Hippocampal formation (tissue), 2 donors: ENCODE data around the gene CMTM7.
"Not testable (repeated sequence)": the region's sequence is repeated elsewhere in the genome, so short reads cannot be mapped to it uniquely, and the experiment has no call there.

Experiments
- DNase-seq, 2 donors: peaks; one replicate each; lab custom pipeline; 2025; lab: John Stamatoyannopoulos, UW

CMTM7 gene

DNA sequence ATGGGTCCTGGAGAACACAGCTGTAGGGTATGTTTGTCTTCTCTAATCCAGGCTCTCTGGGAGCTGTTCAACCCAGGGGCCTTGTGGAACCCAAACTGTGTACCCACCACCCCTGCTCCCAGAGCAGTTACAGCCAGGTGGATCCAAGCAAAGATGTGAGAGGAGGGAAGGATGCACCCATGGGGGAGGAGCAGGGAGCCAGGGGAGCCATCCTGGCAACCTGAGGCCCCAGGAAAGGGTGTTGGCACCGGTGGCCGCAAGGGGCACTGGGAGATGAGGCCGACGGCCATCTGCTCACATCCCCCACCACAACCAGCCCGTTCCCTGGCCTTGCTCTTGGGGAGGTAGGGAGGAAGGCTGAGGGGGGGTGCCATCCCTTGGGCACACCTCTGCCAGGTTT lies 67.8 kb downstream of the CMTM7 start:
- no peak for DNase-seq

DNA sequence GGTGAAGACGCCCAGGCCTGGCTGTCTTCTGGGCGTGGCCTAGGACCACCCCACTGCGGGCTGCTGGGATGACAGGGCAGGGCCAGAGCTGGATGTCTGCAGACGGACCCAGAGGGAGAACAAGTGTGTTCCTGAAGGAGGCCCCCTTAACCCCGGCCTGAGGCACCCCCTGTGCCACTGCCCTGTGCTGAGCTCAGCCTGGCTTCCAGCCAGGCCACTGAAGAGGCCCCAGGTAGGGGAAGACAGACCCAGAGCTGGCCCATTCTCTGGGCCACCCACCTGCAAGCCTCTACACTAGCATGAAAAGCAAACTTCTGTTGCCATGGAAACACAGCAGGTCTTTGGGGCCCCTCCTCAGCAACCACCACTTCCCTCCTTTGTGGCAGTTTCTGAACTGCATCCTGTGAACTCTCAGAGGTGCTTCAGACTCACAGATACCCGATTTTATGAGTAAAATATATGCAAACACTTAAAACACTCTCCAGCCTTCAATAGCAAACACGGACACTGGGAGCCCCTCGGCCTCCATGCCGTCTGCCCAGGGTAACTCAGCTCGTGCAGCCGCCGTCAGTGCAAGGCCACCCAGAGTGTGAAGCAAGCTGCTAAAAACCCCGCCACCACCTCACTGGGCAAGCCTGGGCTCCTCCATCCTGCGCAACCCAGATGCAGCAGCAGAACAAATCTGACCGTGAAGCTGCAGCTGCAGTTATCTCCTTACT lies 68.5 kb downstream of the CMTM7 start:
- no peak for DNase-seq

DNA sequence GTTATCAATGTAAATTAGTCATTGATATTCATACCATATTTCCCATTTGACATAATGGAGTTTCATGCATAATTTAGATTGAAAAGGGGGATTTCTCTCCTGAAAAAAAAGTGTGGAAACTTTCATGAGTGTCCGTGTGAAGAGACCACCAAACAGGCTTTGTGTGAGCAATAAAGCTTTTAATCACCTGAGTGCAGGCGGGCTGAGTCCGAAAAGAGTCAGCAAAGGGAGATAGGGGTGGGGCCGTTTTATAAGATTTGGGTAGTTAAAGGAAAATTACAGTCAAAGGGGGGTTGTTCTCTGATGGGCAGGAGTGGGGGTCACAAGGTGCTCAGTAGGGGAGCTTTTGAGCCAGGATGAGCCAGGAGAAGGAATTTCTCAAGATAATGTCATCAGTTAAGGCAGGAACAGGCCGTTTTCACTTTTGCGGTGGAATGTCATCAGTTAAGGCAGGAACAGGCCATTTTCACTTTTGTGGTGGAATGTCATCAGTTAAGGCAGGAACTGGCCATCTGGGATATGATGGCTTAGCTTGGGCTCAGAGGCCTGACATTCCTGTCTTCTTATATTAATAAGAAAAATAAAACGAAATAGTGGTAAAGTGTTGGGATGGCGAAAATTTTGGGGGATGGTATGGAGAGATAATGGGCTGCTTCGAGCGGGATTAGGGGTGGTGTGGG lies 69.3 kb downstream of the CMTM7 start:
- not testable (repeated sequence) for DNase-seq

DNA sequence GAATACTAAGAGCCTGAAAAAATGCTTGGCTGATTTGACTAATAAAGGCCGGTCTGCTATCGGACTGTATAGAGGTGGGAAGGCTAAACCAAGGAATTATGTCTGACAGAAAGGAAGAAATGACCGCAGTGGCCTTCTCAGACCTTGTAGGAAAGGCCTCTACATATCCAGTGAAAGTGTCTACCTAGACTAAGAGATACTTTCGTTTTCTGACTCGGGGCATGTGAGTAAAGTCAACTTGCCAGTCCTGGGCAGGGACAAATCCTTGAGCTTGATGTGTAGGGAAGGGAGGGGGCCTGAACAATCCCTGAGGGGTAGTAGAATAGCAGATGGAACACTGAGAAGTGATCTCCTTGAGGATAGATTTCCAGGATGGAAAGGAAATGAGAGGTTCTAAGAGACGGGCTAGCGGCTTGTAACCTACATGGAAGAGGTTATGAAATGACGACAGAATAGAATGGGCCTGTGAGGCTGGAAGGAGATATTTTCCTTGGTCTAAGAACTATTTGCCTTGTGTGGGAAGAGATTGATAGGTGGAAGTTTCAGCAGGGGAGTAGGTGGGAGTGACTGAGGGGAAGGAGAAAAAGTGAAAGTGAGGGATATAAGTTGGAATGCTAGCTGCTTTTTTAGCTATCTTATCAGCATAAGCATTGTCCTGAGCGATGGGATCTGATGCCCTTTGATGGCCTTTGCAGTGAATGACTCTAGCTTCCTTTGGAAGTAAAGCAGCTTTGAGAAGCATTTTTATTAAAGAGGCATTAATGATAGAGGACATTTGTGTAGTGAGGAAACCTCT lies 70.7 kb downstream of the CMTM7 start:
- DNase-seq = not testable (repeated sequence)

DNA sequence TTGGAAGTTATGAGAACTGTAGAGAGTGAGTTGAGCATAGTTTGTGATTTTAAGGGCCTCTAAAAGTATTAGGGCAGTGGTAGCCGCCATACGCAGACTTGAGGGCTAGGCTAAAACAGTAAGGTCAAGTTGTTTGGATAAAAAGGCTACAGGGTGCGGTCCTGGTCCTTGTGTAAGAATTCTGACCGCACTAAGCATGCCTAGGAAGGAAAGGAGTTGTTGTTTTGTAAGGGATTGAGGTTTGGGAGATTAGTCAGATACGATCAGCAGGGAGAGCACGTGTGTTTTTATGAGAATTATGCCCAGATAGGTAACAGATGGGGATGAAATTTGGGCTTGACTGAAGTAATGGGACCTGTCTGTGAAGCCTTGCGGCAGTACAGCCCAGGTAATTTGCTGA lies 71.8 kb downstream of the CMTM7 start:
- DNase-seq = not testable (repeated sequence)

DNA sequence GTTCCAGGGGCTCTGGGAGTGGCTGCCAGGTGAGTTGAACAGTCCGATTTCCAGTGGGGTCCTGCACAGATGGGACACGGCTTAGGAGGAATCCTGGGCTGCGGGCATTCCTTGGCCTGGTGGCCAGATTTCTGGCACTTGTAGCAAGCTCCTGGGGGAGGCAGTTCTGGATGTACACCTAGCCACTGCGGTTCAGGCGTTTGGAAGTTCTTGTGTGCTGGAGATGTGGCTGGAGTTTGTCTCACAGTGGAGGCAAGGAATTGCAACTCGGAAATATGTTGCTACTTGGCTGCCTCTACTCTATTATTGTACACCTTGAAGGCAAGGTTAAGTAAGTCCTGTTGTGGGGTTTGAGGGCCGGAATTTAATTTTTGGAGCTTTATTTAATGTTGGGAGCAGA lies 73.1 kb downstream of the CMTM7 start:
- not testable (repeated sequence) for DNase-seq

DNA sequence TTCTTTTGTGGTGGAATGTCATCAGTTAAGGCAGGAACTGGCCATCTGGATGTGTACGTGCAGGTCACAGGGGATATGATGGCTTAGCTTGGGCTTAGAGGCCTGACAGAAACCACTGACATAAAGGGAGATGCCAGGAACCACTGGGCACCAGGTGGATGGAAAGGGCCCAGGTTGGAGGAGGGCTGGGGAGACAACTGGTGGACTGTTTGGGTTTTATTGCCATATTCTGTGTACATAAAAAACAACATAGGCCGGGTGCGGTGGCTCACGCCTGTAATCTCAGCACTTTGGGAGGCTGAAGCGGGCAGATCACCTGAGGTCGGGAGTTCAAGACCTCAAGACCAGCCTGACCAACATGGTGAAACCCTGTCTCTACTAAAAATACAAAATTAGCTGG lies 75.2 kb downstream of the CMTM7 start:
- not testable (repeated sequence) for DNase-seq

DNA sequence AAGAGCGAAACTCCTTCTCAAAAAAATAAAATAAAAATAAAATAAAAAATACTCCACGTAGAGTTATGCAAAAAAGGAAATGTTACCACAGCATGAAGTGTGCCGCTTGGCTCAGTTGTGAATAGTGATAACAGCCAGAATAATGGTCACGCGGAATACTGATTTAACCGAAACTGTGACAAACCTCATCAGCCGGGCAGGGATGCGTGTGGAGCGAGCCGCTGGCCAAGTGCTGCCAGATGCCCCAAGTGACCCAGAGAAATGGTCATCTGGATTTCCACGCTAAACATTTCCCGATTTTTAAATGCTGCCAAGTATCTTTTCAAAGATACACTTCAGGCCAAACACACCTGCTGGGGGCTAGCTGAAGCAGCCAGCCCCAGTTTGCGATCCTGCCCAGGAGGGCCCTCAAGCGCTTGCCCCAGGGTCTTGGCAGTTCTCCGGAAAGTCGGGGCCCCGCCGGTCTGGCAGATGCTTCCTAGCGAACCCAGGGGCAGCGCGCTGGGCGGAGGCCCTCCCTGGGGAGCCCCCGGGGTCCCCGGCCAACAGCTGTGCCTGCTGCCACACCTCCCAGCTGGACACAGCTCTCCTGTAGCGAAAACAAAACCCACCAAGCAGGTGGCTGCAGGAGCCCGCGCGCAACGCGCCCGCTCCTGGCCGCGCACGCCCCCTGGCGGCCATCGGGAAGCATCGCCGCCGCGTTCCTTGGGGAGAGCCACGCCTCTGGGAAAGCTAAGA lies 75.8 kb downstream of the CMTM7 start:
- DNase-seq = peak; percentile 59 to 64

DNA sequence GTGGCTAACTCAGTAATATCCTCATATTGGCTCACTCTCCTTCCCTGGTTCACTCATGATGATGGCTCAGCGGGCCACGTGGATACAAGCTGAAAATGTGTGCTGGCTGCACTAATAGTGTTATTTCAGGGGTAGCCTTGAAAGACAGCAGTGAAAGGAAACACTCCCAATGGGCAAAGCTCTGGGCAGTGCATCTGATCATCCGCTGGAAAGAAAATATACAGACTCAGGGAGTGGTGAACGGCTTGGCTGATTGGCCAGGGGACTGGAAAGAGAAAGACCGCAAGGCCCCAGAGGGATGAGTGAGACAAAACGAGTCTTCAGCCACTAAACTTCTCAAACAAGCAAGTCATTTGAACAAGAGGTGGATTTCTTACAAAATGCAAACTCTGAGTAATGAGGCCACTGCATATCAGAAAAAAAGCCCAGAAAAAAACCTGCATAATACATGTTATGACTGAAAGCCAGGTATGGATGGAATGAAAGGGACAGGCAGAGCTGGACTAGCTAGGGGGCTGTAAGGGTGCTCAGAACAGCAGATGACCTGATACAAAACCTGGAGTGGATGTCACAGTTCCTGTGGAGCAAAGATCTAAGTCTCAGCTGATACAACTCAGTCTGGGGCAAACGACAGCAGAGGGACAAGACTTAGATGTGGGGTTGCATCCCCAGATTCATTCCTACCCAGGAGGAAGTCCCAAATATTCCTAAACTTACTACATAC lies 77.7 kb downstream of the CMTM7 start:
- DNase-seq = no peak

DNA sequence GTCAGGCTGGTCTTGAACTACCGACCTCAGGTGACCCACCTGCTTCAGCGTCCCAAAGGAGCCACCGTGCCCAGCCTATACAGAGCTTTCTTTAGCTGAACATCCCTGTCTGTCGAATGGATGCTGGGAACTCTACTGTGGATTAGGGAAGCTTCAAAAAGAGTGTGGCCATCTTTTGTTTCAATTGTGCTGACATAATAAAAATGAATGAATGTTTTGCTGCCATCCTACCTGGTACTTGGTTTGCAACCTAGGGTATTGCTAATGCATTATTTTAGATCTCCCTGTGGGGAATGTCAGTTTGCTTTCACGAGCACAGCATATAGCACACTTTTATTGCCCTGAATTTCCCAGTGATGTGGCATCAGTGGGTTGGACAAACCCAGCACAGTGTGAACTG lies 78.7 kb downstream of the CMTM7 start:
- no peak for DNase-seq

DNA sequence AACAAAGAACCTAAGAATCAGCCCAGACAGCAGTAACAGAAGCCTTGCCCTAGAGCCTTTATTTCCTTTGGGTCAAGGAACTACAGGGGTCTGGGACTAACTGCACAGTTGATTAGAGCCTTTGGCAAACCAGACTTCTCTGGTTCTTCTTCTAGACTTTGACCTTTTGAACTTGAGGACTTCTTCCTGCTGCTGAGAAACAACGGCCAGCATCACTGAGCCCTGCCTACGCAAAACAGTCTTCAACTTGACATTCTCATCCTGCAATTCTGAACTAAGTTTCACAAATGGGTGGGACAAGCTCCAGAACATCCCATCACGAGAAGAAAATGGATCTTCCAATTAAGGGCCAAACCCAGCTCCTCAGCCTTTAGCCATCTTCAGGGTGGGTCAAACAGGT lies 79.6 kb downstream of the CMTM7 start:
- DNase-seq = no peak

DNA sequence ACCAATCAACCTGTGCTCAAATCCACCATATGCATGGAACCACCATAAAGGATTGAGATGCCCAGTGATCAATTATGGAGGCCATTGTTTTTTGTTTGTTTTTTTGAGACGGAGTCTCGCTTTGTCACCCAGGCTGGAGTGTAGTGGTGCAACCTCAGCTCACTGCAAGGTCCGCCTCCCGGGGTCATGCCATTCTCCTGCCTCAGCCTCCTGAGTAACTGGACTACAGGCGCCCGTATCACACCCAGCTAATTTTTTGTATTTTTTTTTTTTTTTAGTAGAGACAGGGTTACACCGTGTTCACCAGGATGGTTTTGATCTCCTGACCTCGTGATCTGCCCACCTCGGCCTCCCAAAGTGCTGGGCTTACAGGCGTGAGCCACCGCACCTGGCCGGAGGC lies 80.5 kb downstream of the CMTM7 start:
- DNase-seq = not testable (repeated sequence)

DNA sequence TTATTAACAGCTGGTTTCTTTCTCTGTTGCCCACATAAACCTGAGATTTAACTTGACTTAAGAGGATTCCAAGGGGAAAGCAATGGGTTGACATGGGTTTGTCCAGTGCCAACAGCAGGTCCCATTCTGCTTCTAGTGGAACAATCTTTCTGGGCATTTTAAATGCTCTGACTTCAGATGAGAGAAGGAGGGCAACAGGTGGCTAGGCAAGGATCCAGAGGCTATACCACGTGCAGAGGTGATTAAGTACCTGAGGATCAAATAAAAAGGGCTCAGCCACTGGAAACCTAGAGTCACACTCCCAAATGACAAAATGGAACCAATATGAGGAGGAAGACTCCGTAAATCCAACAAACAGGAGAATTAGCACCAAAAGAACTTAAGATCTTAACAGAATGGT lies 82.5 kb downstream of the CMTM7 start:
- DNase-seq = no peak

DNA sequence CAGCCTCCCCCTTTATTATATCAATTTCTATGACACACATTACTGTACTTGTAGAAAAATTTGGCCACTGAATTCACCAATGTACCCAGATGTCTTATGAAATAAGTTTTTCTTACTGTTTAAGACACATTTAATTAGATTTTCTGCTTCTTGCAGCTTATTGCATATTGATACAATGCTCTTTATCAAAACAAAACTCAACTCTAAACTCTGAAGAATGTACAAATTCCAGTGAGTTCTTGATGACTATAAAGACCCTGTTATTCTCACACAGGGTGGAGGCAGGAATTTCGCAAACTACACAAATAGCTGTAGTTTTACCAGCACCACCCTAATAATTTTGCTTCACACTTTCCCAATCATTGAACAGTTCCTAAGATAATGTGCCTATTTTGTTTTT lies 89.0 kb downstream of the CMTM7 start:
- DNase-seq = no peak

DNA sequence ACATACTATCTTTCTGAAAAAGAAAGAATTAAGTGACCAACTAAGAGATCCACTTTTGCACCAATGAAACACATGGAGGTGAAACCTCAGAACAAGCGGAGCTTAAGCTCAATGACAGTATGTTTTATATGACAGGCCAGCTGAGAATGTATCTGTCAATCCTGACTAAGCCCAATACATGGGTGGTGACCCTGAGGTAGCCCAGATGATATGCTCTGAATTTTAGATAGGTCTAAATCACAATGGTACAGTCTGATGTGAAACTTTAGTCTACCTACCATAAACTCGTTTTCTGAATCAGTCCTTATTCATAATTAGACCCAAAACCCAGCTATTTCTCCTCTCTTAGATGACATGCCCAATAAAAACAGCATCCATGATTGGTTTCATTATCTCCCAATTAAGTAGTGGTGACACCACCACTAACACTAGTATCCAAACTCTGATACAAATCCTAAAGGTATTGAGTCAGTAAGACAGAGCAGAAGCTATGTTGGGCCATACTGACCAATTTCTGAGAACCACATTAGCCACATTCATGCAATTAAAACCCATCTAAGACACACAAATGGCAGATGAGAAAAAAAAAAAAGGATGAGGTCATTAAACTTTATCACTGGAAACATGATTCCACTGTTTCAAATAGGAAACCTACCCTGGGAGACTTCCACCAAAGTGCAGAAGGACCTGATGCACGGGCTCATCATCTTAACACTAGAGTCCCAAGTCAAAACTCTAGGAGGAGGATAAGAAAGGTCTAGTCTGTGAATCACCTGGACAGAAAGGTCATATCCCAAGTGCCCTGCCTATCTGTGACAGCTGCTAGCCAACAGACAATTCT lies 90.4 kb downstream of the CMTM7 start:
- DNase-seq = no peak

DNA sequence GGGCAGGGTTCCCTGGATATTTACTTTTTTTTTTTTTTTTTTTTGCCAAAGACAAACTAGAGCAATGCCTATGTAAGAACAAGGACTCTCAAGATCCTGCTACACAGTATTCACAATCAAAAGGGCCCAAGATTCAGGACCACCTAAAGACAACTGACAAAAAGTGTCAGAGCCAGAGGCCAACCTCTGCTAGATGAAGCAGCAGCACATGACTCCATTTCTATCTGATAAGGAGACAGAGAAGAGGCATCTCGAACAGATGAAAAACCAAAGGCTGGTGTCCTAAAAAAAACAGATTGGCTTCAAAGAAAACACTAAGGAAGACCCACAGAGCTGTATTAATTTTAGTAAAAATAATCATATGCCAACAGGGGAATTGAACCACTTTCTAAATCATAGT lies 91.0 kb downstream of the CMTM7 start:
- no peak for DNase-seq

DNA sequence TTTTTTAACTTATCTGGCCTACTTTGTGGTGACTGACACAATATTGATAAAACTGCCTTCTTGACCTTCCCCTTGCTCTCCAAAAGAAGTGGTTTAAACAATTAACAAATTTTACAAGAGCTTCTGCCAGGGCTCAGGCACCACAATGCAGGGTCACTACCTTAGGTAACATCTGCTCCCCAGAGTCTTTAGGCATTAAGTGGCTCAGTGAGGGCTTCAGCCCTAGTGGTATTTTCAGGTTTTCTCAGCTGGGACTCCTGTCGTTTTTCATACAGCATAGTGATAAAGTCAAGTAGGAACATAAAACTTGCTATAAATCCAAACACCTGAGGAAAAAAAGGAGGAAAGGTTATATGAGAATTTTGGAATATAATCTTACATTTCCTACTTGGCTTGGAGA lies 92.1 kb downstream of the CMTM7 start:
- DNase-seq = no peak

DNA sequence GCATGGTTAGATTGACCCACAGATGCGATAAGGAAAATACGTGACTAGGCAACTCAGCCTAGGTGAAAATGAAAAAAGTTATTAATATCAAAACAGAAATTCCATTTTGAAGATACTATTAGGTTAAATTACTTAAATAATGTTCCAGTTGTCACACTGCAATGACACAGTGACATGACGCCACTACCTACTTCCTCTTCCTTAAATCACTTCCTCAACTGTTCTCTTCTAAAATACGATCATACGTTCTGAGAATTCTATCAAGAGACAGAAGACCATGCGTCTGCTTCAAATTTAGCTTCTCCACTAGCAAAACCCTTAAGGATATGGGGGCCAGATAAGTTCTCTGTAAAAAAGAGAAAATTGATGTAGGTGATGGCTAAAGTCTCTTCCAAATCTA lies 92.8 kb downstream of the CMTM7 start:
- no peak for DNase-seq

DNA sequence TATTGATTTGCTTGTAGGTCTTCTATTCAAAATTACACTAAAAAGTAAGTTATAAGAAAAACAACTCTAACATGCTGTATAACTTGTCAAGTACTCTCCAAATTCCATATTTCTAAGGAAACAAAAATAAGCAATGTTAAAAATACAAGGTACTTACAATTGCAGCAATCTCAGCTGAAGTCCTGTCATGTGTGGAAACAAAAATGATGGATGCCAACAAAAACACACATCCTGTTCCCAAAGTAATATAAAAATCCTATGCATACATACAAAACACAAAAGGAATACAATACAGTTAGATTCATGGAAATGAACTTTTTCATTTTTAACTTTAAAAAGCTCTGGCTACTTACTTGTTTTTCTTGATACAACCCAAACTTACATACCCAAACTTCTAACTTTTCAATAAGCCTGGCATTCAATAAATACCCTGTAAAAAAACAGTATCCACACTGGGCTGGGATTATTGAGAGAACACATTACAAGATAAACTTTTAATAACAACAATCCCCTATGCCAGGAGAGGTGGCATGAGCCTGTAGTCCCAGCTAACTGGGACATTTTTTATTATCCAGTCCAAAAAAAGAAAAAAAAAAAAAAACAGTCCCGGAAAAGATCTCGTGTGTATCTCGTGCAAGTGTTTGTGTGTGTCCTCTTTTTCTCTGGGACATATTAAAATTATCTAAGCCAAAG lies 96.3 kb downstream of the CMTM7 start:
- no peak for DNase-seq

DNA sequence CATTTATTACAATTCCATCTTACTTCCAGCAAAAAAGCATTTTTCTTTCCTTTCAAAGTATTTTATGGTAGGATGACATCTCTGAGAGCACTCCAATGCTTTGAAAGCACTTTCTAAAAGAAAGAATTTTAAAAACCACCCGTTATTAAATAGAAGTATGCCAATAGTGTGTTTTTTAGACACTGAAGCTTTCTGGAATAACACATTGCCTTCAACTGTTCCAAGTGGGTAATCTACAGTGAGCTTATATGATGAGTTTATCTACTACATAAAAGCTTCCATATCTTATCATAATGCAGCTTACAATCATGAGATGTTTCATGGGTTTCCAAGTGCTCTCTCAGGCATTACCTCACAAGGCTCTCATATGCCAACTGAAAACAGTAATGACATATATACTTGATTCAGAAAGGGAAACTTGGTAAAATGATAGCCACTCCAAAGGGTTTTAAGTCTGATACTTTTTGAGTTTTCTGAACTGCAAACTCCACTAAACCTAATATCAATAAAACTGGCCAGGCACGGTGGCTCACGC lies 96.9 kb downstream of the CMTM7 start:
- DNase-seq = no peak
